ENCODE results near the gene CCDC178.
"Not testable (repeated sequence)": the region's sequence is repeated elsewhere in the genome, so short reads cannot be mapped to it uniquely, and the experiment has no call there.

CCDC178 gene

DNA sequence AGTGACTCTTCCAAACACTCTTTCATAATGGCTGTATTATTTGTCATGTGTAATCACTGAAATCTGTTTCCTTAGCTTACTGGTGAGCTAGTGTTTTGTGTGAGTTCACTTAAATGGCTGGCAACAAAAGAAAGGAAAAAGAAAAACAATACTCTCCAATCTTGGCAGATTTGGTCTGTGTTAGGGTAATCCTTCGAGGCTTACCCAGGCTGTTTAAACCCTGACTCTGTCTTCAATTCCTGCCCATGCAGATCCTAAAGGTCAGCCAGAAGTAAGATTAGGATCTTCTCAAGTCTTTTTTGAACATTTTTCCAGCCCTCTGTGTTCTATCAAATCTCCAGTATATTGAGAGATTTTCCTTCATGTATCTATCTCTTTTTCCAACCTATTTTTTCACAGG is 85.3 kb downstream of the CCDC178 start:
- no peak for DNase-seq (ENCODE audit: low read depth)

DNA sequence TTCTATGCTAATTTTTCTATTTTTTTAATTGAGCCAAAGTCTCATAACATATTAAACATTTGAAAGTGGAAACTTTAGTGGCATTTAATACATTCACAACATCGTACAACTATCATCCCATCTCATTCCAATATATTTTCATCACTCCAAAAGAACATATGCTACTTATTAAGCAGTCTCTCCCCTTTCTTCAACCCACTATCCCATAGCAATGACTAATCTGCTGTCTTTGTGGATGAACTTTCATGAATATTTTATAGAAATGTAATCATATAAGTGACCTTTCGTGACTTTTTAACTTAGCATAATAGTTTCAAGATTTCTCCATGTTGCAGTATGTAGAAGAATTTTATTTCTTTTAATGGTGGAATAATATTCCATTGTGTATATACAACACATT is 90.3 kb downstream of the CCDC178 start:
- DNase-seq (ENCODE audit: low read depth): no peak

DNA sequence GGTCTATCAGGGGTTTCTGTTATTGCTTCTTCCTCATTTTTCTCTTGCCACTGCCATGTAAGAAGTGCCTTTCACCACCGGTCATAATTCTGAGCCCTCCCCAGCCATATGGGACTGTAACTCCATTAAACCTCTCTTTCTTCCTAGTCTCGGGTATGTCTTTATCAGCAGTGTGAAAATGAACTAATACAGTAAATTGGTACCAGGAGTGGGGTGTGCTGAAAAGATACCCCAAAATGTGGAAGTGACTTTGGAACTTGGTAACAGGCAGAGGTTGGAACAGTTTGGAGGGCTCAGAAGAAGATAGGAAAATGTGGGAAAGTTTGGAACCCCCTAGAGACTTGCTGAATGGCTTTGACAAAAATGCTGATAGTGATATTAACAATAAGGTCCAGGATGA is 100.8 kb downstream of the CCDC178 start:
- DNase-seq (ENCODE audit: low read depth): not testable (repeated sequence)

DNA sequence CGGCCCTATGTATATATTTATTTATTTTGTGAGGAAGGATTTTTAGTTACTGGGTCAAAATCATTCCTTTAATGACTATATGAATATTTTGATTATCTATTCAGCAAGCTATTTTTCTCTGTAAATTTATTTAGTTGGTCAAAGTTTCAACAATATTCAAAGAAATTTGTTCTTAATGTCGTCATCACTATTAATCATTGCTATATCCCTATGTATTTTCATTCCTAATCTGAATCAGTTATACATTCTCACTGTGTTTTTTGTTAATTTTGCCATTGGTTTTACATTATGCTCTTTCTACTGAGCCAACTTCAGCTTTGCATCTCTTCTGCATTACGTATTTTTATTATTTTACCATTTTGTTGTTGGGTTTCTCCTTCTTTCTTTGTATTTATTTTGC is 105.7 kb downstream of the CCDC178 start:
- DNase-seq (ENCODE audit: low read depth): no peak

DNA sequence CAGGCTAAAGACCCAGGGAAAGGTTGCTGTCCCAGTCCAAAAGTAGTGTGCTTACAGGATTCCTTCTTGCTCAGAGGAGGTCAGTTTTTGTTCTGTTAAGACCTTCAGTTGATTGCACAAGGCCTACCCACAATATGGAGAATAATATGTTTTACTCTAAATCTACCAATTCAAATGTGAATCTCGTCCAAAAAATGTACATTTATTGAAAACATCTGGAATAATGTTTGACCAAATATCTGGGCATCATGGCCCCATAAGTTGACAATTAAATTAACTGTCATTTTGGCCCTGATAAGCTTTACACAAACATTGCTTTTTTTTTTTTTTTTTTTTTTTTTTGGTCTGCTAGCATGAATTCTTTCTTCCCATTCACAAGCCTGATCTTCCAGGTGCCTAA is 109.8 kb downstream of the CCDC178 start:
- no peak for DNase-seq (ENCODE audit: low read depth)

DNA sequence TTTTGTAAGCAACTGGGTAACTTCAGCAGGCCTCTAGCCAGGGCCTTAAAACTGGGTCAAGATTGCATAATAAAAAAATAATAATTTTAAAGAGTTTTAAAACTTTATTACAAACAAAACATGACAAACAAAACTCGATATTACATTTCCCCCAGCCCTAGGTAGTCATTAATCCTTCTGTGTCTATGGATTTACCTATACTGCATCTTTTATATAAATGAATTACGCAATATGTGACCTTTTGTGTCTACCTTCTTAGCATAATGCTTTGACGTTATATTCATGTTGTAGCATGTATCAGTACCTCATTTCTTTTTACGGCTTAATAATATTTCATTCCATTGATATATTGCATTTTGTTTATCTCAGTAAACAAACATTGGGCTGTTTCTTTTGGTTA is 113.5 kb downstream of the CCDC178 start:
- DNase-seq (ENCODE audit: low read depth): no peak

DNA sequence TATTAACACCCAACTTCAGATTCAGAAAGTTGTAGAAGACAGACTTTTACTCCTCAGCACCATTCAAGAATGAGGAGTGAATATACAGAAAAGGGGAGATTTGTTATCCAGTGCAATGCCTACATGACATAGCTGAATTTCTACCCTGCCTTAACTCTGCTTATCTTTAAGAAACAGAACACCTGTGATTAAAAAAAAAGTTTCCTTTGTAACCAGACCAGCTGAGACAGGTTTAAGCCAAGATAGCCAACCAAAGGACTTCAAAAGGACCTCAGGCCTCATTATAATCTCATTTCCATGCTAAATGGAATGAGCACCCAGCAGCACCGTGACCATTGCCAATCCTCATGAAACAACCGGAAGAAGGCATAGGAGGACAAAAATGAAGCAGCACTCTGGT is 122.9 kb downstream of the CCDC178 start:
- no peak for DNase-seq (ENCODE audit: low read depth)

DNA sequence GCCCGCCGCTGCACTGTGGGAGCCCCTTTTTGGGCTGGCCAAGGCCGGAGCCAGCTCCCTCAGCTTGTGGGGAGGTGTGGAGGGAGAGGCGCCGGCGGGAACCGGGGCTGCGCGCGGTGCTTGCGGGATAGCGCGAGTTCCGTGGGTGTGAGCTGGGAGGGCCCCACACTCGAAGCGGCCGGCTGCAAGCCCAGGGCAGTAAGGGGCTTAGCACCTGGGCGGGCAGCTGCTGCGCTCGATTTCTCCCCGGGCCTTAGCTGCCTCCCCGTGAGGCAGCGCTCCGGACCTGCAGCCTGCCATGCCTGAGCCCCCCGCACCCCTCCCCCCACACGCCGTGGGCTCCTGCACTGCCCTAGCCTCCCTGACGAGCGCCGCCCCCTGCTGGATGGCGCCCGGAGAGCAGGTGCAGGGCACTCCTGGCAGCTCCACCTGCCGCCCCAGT is 124.4 kb downstream of the CCDC178 start:
- DNase-seq (ENCODE audit: low read depth): no peak

DNA sequence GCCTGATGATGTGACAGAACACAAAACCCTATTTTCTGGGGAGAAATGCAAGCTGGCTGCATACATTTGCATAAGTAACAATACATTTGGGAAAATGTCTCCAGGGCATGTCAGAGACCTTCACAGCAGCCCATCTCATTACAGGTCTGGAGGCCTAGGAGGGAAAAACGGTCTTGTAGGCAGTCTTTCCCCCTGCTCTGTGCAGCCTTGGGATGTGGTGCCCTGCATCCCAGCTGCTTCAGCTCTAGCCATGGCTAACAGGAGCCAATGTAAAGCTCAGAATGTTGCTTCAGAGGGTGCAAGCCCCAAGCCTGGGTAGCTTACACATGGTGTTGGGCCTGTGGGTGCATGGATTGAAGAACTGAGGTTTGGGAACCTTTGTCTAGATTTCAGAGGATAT is 133.0 kb downstream of the CCDC178 start:
- DNase-seq (ENCODE audit: low read depth): no peak

DNA sequence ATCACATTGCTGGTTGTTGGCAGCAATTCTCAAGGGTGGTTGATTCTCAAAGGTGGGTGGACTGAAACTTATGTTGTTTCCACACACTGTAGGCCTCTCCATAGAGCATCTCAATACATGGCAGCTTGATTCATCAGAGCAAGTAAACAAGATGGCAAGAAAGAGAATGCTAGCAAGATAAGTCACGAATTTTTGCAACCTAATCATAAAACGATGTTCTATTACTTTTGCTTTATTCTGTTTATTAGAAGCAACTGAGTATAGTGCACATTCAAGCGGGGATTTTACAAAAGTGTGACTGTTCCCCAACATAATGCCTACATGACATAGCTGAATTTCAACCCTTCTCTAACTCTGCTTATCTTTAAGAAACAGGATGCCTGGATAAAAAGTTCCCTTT is 136.2 kb downstream of the CCDC178 start:
- DNase-seq (ENCODE audit: low read depth): no peak

DNA sequence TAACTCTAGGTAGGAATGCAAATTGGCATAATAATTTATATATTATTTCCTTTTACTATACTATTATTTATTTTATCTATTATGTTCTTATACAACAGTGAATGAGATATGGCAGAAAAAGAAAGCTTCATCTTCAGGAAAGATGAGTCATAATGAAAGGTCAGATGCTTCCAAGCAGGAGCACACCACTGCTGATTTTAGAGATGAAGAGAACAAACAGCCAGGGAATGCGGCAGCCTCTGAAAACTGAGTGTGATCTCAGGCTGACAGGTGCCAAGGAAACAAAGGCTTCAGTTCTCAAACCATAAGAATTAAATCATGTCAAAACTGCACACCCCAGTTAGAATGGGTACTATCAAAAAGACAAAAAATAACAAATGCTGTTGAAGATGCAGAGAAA is 149.0 kb downstream of the CCDC178 start:
- DNase-seq (ENCODE audit: low read depth): no peak

DNA sequence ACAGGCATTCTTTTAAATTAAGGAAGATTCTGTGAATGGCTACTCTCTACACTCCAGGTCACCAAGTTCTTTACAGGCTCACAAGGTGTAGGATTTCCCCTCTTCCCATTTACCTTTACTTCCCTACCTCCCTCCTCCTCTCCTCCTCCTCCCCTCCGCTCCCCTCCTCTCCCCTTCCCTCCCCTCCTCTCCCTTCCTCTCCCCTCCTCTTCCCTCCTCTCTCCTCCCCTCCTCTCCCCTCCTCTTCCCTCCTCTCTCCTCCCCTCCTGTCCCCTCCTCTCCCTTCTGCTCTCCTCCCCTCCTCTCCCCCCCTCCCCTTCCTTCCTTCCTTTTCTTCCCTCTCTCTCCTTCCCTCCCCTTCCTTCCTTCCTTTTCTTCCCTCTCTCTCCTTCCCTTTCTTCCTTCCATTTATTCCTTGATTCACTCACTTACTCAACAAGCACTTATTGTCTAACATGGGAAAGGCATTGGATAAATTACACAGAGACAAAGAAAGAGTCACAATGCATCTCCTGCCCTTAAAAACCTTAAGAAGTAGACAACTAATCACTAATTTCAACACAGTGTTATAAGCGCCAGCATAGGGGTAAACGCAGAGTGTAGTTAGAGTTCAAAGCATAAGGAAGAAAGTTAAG is 152.3 kb downstream of the CCDC178 start:
- no peak for DNase-seq (ENCODE audit: low read depth)

DNA sequence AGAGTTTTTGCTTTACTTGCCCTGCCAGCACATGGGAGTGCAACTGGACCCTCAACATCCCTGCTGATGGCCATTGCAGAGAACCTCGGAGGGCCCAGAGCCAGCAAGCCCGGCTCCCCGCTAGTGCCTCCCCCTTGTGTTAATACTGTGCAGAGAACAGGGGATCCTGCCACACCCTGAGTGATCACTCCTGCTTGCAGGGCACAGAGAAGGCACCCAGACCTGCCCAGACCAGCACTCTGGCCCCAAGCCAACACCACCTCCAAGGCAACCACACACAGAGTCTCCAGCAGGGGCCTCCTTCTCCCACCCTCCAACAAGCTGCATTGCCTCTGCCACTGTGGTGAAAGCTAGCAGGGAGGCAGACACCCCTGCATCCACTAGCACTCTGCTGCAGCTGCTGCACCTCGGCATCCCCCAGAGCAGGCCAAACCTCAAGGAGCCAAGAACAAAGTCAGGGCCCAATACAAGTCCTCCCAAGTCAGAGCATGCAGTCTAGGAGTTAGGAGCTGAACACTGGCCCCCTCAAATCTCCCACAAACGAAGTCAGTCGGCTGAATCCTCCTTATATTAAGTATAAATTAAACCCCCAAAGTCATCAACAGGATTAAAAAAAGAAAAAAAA is 157.7 kb downstream of the CCDC178 start:
- DNase-seq (ENCODE audit: low read depth): no peak

DNA sequence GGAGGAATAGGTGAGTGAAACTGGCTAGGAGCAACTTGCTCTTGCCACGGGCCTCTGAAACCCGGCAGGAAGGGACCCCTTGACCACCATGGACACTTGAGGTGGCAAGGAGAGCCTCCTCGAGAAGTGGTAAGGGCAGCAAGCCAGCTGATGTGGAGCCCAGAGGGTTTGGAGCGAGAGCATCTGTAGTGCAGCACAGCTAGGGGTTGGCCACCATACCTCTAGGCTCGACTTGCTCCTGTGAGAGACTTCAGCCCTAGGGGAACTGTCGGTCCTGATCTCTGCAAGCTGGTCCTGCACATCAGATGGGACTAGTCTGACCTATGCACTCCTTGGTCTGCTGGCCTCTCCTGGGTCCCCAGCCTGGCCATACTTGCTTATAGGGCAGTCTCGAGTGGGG is 158.4 kb downstream of the CCDC178 start:
- no peak for DNase-seq (ENCODE audit: low read depth)

DNA sequence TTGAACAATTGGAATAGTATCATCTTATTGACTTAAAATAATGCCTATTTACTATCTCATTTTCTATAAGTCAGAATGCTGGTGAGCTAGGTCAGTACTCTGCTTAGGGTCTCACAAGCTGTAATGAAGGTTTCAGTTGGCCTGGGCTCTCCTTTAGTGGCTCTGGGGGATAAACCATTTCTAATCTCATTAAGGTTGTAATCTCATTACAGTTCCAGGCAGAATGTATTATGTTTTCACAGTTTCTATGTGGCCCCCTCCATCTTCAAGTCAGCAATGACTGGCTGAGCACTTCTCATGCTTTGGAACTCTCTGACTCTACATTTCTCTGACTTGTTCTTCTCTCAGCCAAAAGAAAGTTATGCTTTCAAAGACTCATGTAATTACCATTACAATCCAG is 163.1 kb downstream of the CCDC178 start:
- no peak for DNase-seq (ENCODE audit: low read depth)

DNA sequence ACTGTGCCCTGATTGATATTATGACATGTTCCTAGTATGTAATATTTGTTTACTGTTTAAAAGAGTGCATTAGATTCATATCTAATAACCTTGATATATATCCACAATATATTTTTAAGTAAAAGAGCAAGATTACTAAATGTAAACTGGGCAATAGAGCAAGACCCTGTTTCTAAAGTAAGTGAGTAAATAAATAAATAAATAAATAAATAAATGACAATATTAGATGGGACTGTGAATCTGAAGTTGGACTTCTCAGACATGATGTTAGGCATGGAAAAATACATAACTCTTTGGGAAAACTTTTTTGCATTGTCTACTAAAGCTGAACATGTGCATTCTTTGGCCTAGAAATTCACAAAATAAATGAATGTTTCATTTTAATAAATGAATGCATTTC is 164.7 kb downstream of the CCDC178 start:
- DNase-seq (ENCODE audit: low read depth): no peak

DNA sequence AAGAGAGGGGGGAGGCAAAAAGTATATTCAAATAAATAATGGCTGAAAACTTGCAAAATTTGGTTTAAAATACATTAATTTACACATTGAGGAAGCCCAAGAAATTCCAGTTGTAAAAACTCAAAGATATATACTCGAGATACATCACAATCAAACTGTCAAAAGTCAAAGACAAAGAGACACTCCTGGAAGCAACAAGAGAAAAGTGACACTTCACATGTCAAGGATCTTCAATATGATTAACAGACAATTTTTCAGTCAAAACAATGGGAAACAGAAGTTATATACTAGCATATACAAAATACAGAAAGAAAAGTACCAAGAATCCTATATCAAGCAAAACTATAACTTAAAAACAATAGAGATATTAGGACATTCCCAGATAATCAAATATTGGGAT is 170.2 kb downstream of the CCDC178 start:
- no peak for DNase-seq (ENCODE audit: low read depth)

DNA sequence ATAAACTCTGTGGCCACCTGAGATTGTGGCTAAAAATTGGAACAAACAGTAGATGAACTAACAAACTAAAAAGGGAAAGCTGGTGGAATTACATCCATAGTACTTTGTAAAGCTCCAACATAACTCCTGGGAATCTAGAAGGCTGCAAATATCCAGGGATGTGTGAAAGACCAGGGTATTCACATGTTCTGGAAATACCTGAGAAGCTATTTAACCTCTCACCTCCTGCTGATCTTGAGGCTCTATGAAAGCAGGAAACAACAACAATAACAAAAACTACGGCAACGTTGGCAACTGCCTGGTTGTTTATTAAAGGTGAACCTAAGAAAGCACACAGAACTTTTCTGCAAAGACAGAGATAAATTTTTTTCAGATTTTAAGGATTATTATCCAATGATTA is 171.3 kb downstream of the CCDC178 start:
- no peak for DNase-seq (ENCODE audit: low read depth)

DNA sequence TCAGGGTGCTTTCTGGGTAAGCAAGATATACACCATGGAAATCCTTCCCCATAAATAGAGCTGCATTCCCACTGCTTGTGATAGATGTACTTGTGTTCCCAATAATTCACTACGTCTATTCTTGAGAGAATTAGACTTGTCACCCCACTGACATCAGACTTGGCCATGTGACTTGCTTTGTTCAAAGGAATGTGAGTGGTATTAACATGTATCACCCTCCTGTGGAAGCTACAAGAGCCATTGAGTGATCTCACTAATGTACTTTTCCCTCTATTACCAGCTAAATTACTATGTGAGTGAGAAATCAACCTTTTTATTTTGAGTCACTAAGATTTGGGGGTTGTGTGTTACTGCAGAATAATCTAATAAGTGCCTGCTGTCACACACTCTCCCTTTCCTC is 176.0 kb downstream of the CCDC178 start:
- DNase-seq (ENCODE audit: low read depth): no peak

DNA sequence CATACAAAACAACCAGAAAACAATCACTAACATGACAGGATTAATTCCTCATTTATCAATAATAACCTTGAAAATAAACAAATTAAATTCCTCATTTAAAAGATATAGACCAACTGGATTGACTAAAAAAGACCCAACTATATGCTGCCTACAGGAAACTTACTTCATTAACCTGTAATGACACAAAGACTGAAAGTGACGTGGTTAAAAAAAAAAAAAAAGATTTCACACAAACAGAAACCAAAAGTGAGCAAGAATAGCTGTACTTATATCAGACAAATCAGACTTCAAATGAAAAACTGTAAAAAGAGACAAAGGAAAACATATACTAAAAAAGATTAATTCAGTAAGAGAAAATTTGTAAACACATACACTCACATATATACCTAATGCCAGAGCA is 201.2 kb downstream of the CCDC178 start:
- DNase-seq (ENCODE audit: low read depth): no peak

DNA sequence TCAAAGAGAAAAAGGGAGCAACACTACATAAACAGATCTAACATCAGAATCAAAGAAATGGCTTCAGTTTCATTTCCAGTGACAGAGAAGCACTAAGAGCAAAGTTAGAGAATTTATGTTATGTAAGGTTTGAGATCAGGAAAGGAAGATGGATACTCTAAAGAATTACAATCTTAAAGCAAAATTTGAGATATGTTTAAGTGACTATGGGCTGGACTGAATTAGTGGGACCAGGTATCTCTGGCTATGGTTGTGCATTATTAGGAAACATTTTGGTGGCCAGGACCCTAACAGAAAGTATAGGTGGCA is 208.2 kb downstream of the CCDC178 start:
- DNase-seq (ENCODE audit: low read depth): no peak

DNA sequence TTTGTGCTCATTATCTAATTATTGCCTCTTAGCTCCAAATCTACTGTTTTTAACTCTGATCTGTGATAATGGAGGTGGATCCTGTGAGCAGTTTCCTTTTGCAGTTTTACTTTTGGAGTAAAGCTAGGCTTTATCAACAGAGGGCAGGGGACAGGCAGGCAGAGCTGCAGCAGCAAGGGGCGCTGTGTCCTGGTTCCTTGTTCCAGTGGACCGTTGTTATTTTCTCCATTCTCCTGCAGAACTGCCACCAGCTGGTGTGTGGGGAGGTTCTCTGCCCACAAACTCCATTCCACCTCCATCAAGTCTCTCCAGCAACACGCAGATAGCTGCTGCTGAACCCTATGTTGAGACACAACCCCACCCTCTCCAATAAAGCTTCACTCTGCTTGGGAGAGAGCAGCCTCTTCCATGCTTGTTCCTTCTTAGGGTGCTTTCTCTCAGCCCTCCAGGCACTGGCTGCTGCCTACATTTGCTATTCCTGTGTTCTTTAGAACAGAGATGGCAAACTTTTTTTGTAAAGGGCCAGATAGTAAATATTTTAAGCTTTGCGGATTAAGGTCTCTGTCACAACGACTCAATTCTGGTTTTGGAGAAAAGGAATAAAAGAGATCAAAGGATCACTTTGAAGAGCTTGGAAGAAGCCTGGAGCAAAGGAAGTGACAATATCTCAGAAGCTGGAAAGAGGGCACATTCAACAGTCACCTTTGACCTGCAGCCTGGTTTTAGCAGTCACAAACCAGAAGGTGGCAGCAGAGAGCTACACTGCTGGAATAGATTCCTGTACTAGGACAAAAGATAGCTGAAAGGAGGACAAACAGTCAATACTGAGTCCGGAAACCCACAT is 208.8 kb downstream of the CCDC178 start:
- peak; percentile 4 for DNase-seq (ENCODE audit: low read depth)

DNA sequence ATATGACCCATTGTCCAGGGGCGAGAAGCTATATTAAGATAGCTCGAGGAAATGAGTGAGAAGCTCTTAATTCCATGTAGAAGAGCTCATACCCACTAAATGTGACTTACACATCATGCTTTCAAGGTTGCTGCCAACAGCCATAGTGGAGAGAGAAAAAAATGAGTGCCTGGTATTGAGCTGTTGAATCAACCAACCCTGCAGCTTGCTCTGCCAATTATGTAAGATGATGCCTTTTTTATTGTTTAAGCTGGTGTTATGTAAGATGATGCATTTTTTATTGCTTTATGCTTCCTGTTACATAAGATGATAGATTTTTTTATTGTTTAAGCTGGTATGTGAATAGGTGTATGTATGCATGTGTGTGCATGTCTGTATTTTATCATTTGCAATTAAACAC is 228.2 kb downstream of the CCDC178 start:
- DNase-seq (ENCODE audit: low read depth): no peak
